GM12872 (cell line): ENCODE data around the gene PLCB4.

Experiments used
- CTCF ChIP-seq: IDR thresholded peaks from 3 replicates; pipeline ENCODE4 v1.5.1; 2011; ENCODE audit warnings: low read depth, mild to moderate bottlenecking, low read length, moderate library complexity; ENCODE audit not compliant: insufficient read depth

The PLCB4 gene

GRCh38 chr20:9422321-9423057 is 353.6 kb downstream of the PLCB4 start:
- TF ChIP-seq CTCF: no peak

GRCh38 chr20:9424551-9424950 is 355.7 kb downstream of the PLCB4 start:
- no peak for TF ChIP-seq CTCF

- TF ChIP-seq CTCF: no peak
Measured at GRCh38 chr20:9427430-9428291, 358.8 kb downstream of the PLCB4 start.

- no peak for TF ChIP-seq CTCF
Measured at GRCh38 chr20:9428292-9428607, 359.4 kb downstream of the PLCB4 start.

GRCh38 chr20:9439806-9440205 is 370.9 kb downstream of the PLCB4 start:
- no peak for TF ChIP-seq CTCF

- no peak for TF ChIP-seq CTCF
Measured at GRCh38 chr20:9440892-9441291, 372.0 kb downstream of the PLCB4 start.

GRCh38 chr20:9441948-9442347 is 373.1 kb downstream of the PLCB4 start:
- no peak for TF ChIP-seq CTCF
